ENCODE measurements around the gene DNLZ.

Gene DNLZ

GRCh38 chr9:136373300-136374182, 10.0 kb upstream of the DNLZ start, which contains the start of gene CARD9:
Gene CARD9, minus strand, starts transcription at chr9:136373669. Its CDS starts 1,591 bp downstream, at chr9:136372078.
- peaks cover 0 to 23% (median 0%) of the 10 kb centered on the region in 4 donors for H3K4me1 ChIP-seq
- H3K4me3 ChIP-seq = peak within 1 kb of the TSS; percentile 6 to 32
- no peak for TF ChIP-seq CTCF (IDR thresholded peaks at IDR 0.05)
- peak in 1 of 2 donors; percentile 53 for DNase-seq
- H3K9me3 ChIP-seq = no peaks in the 10 kb centered on the region
- H3K27me3 ChIP-seq = no peaks in the 10 kb centered on the region
- H3K27ac ChIP-seq = no peak within 1 kb of the TSS
- H3K36me3 ChIP-seq = peaks cover 0 to 22% (median 4%) of the 10 kb centered on the region in 3 donors
- intact Hi-C loops (cut with DNase I; ENCODE audit: low total_unique reads) = no loop called here

GRCh38 chr9:136372561-136373299, 9.2 kb upstream of the DNLZ start:
- H3K36me3 ChIP-seq = peaks cover 0 to 14% (median 0%) of the 10 kb centered on the region in 3 donors
- H3K27me3 ChIP-seq = no peaks in the 10 kb centered on the region
- H3K9me3 ChIP-seq = no peaks in the 10 kb centered on the region
- no peak overlapping the region for H3K27ac ChIP-seq
- intact Hi-C loops (cut with DNase I; ENCODE audit: low total_unique reads) = no loop called here
- no peak for TF ChIP-seq CTCF (IDR thresholded peaks at IDR 0.05)
- DNase-seq = peak in 1 of 2 donors; percentile 70
- H3K4me1 ChIP-seq = peaks cover 0 to 23% (median 0%) of the 10 kb centered on the region in 4 donors
- H3K4me3 ChIP-seq = peak overlapping the region; percentile 6 to 32

- H3K27ac ChIP-seq = no peak overlapping the region
These were observed 8.5 kb upstream of the DNLZ start for GRCh38 chr9:136372006-136372405.

GRCh38 chr9:136371533-136371880, 8.0 kb upstream of the DNLZ start:
- peaks cover 0 to 5% of the 10 kb centered on the region in 2 donors for H3K27me3 ChIP-seq
- H3K4me3 ChIP-seq = no peak overlapping the region
- intact Hi-C loops (cut with DNase I; ENCODE audit: low total_unique reads) = no loop called here
- no peak for TF ChIP-seq CTCF (IDR thresholded peaks at IDR 0.05)
- peaks cover 0 to 23% (median 0%) of the 10 kb centered on the region in 4 donors for H3K4me1 ChIP-seq
- no peak overlapping the region for H3K27ac ChIP-seq
- no peaks in the 10 kb centered on the region for H3K9me3 ChIP-seq
- DNase-seq = no peak
- peaks cover 0 to 13% (median 0%) of the 10 kb centered on the region in 3 donors for H3K36me3 ChIP-seq

More at GRCh38 chr9:136372006-136372405, 8.5 kb upstream of the DNLZ start:
- TF ChIP-seq CTCF (IDR thresholded peaks at IDR 0.05) = no peak
- Histone ChIP-seq H3K4me1 (peaks cover 0 to 23% (median 0%) of the 10 kb centered on the region in 4 donors), H3K4me3 (no peak overlapping the region), H3K27me3 (peaks cover 0 to 3% of the 10 kb centered on the region in 2 donors), H3K9me3 (no peaks in the 10 kb centered on the region), H3K36me3 (peaks cover 0 to 13% (median 0%) of the 10 kb centered on the region in 3 donors)
- DNase-seq = no peak
- intact Hi-C loops (cut with DNase I; ENCODE audit: low total_unique reads) = no loop called here

- TF ChIP-seq CTCF (IDR thresholded peaks at IDR 0.05) = no peak
- intact Hi-C loops (cut with DNase I; ENCODE audit: low total_unique reads) = no loop called here
These were observed 7.4 kb upstream of the DNLZ start for GRCh38 chr9:136370687-136371532.

More at GRCh38 chr9:136370687-136371532, 7.4 kb upstream of the DNLZ start:
- H3K4me1 ChIP-seq = peaks cover 0 to 23% (median 0%) of the 10 kb centered on the region in 4 donors
- no peak for DNase-seq
- no peak overlapping the region for H3K27ac ChIP-seq
- no peaks in the 10 kb centered on the region for H3K9me3 ChIP-seq
- H3K27me3 ChIP-seq = peaks cover 0 to 5% of the 10 kb centered on the region in 2 donors
- peaks cover 0 to 12% (median 0%) of the 10 kb centered on the region in 3 donors for H3K36me3 ChIP-seq
- no peak overlapping the region for H3K4me3 ChIP-seq

Data from tibial artery (tissue), 4 donors.